Naive thymus-derived CD4-positive, alpha-beta T cell (primary cell): ENCODE data around the gene ACOT8. TPM values are rescaled to one million over a fixed set of nuclear protein-coding genes. Genes with fewer than 3 reads are reported as not detected.

Experiments used
- ATAC-seq: fragments of 150-1000 bp; cut with Tn5 transposase; 2 replicates; pipeline ENCODE4 v1.10.0; 2021; ENCODE audit warnings: mild to moderate bottlenecking, moderate library complexity
- CTCF ChIA-PET: fragments of 350-600 bp; sonication (Branson Sonifier 250); formaldehyde crosslinking; loops from one replicate; lab custom pipeline; 2021; ENCODE audit warnings: antibody characterized with exemption; lab: Charles Lee
- POLR2A ChIA-PET: fragments of 350-600 bp; sonication (Branson Sonifier 250); formaldehyde crosslinking; loops from one replicate; lab custom pipeline; 2021; ENCODE audit warnings: antibody characterized with exemption, inconsistent platforms; lab: Charles Lee
- DNase-seq, 9 donors: peaks; one replicate each; pipeline versions ENCODE4 v3.0.0 to v3.0.0-alpha.2; 2020 to 2022; ENCODE audit warnings: mixed read lengths in 1 of 9
- H3K27ac ChIP-seq: one replicate; pipeline ENCODE4 v1.7.0; 2013; ENCODE audit warnings: mild to moderate bottlenecking, low read depth, low read length, moderate library complexity
- H3K27me3 ChIP-seq, 2 donors: one replicate each; pipeline ENCODE4 v1.7.0; 2013; ENCODE audit warnings: low read length in 2 of 2, mild to moderate bottlenecking in 2 of 2, moderate library complexity in 2 of 2; ENCODE audit not compliant: control insufficient read depth in 2 of 2, insufficient read depth in 2 of 2
- H3K36me3 ChIP-seq, 3 experiments: 1 replicate in 2 of 3; 2 replicates in 1 of 3; pipeline ENCODE4 v1.7.0; 2013; ENCODE audit warnings: low read length in 3 of 3, mild to moderate bottlenecking in 3 of 3, moderate library complexity in 1 of 3; ENCODE audit not compliant: insufficient read depth in 3 of 3, control insufficient read depth in 2 of 3
- H3K4me1 ChIP-seq, 2 donors: one replicate each; pipeline ENCODE4 v1.7.0; 2013; ENCODE audit warnings: low read length in 2 of 2, mild to moderate bottlenecking in 2 of 2, moderate library complexity in 1 of 2; ENCODE audit not compliant: control insufficient read depth in 2 of 2, insufficient read depth in 2 of 2
- H3K4me3 ChIP-seq: 2 replicates; pipeline ENCODE4 v1.7.0; 2013; ENCODE audit warnings: mild to moderate bottlenecking, low read length
- H3K9me3 ChIP-seq, 3 experiments: 1 replicate in 2 of 3; 2 replicates in 1 of 3; pipeline ENCODE4 v1.7.0; 2013; ENCODE audit warnings: low read length in 3 of 3; ENCODE audit not compliant: control insufficient read depth in 2 of 3
- H3K27ac Mint-ChIP-seq, 9 donors: one replicate each; pipeline ENCODE4 v1.8.0; 2020 to 2022; ENCODE audit warnings: mixed read lengths in 9 of 9, mild to moderate bottlenecking in 8 of 9, moderate library complexity in 5 of 9, inconsistent platforms in 2 of 9
- H3K27me3 Mint-ChIP-seq, 5 donors: one replicate each; pipeline ENCODE4 v1.8.0; 2021 to 2022; ENCODE audit warnings: mixed read lengths in 5 of 5, mild to moderate bottlenecking in 1 of 5
- H3K36me3 Mint-ChIP-seq, 5 donors: one replicate each; pipeline ENCODE4 v1.8.0; 2020 to 2022; ENCODE audit warnings: mixed read lengths in 5 of 5, mild to moderate bottlenecking in 3 of 5, inconsistent platforms in 1 of 5
- H3K4me1 Mint-ChIP-seq, 7 donors: one replicate each; pipeline ENCODE4 v1.8.0; 2020 to 2022; ENCODE audit warnings: mixed read lengths in 7 of 7, mild to moderate bottlenecking in 3 of 7, inconsistent platforms in 1 of 7
- H3K4me3 Mint-ChIP-seq, 10 donors: one replicate each; pipeline ENCODE4 v1.8.0; 2020 to 2022; ENCODE audit warnings: mild to moderate bottlenecking in 10 of 10, mixed read lengths in 10 of 10, moderate library complexity in 6 of 10, inconsistent platforms in 2 of 10
- H3K9me3 Mint-ChIP-seq, 11 donors: one replicate each; pipeline ENCODE4 v1.8.0; 2020 to 2022; ENCODE audit warnings: mixed read lengths in 11 of 11, mild to moderate bottlenecking in 4 of 11, inconsistent platforms in 1 of 11, moderate library complexity in 1 of 11
- intact Hi-C, 2 donors: fragments of 100-400 bp; cut with micrococcal nuclease; formaldehyde crosslinking; loops; one replicate each; pipeline ENCODE4 v1.15.1; 2023
- polyA plus RNA-seq, 2 donors: library from polyadenylated mRNA; unstranded; fragments of 300-500 nt; fragmentation: Illumina TruSeq; gene quantifications; one replicate each; pipeline ENCODE4 v1.2.3, GENCODE V29; 2021
- total RNA-seq, 6 experiments: library from RNA in 5 of 6; stranded (reverse) in 5 of 6; gene quantifications; 1 replicate in 5 of 6; 2 replicates in 1 of 6; pipeline ENCODE4 v1.2.3 and lab custom pipeline; 2021 to 2026

Gene ACOT8
- total and polyA plus RNA-seq, 7 experiments from 2014 or later = 20.5 to 38.7 (median 33.8) TPM

GRCh38 chr20:45835825-45836224 is 21.4 kb downstream of the ACOT8 start:
- POLR2A ChIA-PET = no interaction called here
- ATAC-seq (no peak), DNase-seq (no peak)
- intact Hi-C loops = no loop called here
- CTCF ChIA-PET = no interaction called here
- H3K4me1 Mint-ChIP-seq = peaks cover 6 to 14% (median 9%) of the 10 kb centered on the region in 7 donors
- H3K27ac Mint-ChIP-seq = peak overlapping the region in 1 of 9 donors; percentile 67
- Histone ChIP-seq H3K4me1 (peaks cover 4 to 5% of the 10 kb centered on the region in 2 donors), H3K9me3 (no peaks in the 10 kb centered on the region), H3K4me3 (no peak overlapping the region), H3K27ac (no peak overlapping the region), H3K27me3 (no peaks in the 10 kb centered on the region), H3K36me3 (peaks cover 0 to 3% (median 0%) of the 10 kb centered on the region in 3 experiments)
- peak overlapping the region in 8 of 10 donors; percentile 10 to 66 (median 32) for H3K4me3 Mint-ChIP-seq
- peaks cover 0 to 2% (median 0%) of the 10 kb centered on the region in 5 donors for H3K36me3 Mint-ChIP-seq
- H3K9me3 Mint-ChIP-seq = no peaks in the 10 kb centered on the region
- H3K27me3 Mint-ChIP-seq = peaks cover 0 to 11% (median 0%) of the 10 kb centered on the region in 5 donors

- peaks cover 0 to 2% (median 0%) of the 10 kb centered on the region in 5 donors for H3K36me3 Mint-ChIP-seq
- no peak overlapping the region for H3K27ac ChIP-seq
- H3K4me3 ChIP-seq = no peak overlapping the region
- ATAC-seq = no peak
- no peaks in the 10 kb centered on the region for H3K27me3 ChIP-seq
- ChIA-PET POLR2A (no interaction called here), CTCF (no interaction called here)
- peak overlapping the region in 1 of 9 donors; percentile 9 for H3K27ac Mint-ChIP-seq
- no peaks in the 10 kb centered on the region for H3K9me3 ChIP-seq
- H3K27me3 Mint-ChIP-seq = peaks cover 0 to 16% (median 0%) of the 10 kb centered on the region in 5 donors
- peaks cover 6 to 14% (median 9%) of the 10 kb centered on the region in 7 donors for H3K4me1 Mint-ChIP-seq
- intact Hi-C loops = no loop called here
- H3K36me3 ChIP-seq = no peaks in the 10 kb centered on the region
- H3K4me3 Mint-ChIP-seq = peak overlapping the region in 9 of 10 donors; percentile 15 to 93 (median 65)
- peaks cover 4 to 5% of the 10 kb centered on the region in 2 donors for H3K4me1 ChIP-seq
- H3K9me3 Mint-ChIP-seq = no peaks in the 10 kb centered on the region
- DNase-seq = no peak
Measured at GRCh38 chr20:45835329-45835765, 21.8 kb downstream of the ACOT8 start.

- peaks cover 4 to 5% of the 10 kb centered on the region in 2 donors for H3K4me1 ChIP-seq
- no peak for DNase-seq
- H3K4me3 ChIP-seq = no peak overlapping the region
- Mint-ChIP-seq H3K27ac (peak overlapping the region in 2 of 9 donors; percentile 9 to 59), H3K36me3 (peaks cover 0 to 2% (median 0%) of the 10 kb centered on the region in 5 donors), H3K9me3 (no peaks in the 10 kb centered on the region), H3K4me1 (peaks cover 6 to 14% (median 9%) of the 10 kb centered on the region in 7 donors), H3K4me3 (peak overlapping the region; percentile 62 to 93 (median 66)), H3K27me3 (peaks cover 0 to 17% (median 0%) of the 10 kb centered on the region in 5 donors)
- H3K27me3 ChIP-seq = no peaks in the 10 kb centered on the region
- H3K9me3 ChIP-seq = no peaks in the 10 kb centered on the region
- no peaks in the 10 kb centered on the region for H3K36me3 ChIP-seq
- ChIA-PET CTCF (no interaction called here), POLR2A (interaction anchor here (0.9 to 1.2 kb wide), 3 partner anchors 11 to 46 kb away, joined by 3 to 5 read pairs (median 4); partner anchors contain the start of gene ZSWIM1)
- H3K27ac ChIP-seq = no peak overlapping the region
- intact Hi-C loops = loop anchor here in 1 of 2 donors (1.0 kb wide), 1 partner anchor 23 kb away; the partner anchor contains the start of genes ACOT8 and ZSWIM3
- ATAC-seq = no peak
Measured at GRCh38 chr20:45834797-45835161, 22.4 kb downstream of the ACOT8 start.

GRCh38 chr20:45833883-45834796 is 23.1 kb downstream of the ACOT8 start:
- Histone ChIP-seq H3K4me3 (peak overlapping the region; percentile 61), H3K36me3 (no peaks in the 10 kb centered on the region), H3K27ac (peak overlapping the region; percentile 59), H3K4me1 (peaks cover 4 to 5% of the 10 kb centered on the region in 2 donors), H3K9me3 (no peaks in the 10 kb centered on the region), H3K27me3 (no peaks in the 10 kb centered on the region)
- ATAC-seq (peak; percentile 74), DNase-seq (peak; percentile 28 to 65 (median 42))
- H3K9me3 Mint-ChIP-seq = no peaks in the 10 kb centered on the region
- H3K4me3 Mint-ChIP-seq = peak overlapping the region; percentile 62 to 95 (median 88)
- intact Hi-C loops = loop anchor here (1.0 kb wide), 2 partner anchors 22 to 23 kb away; partner anchors contain the start of genes ACOT8 (in 2 of the 2), ZSWIM3 (in 2 of the 2) and UBE2C (in 1 of the 2)
- H3K4me1 Mint-ChIP-seq = peaks cover 6 to 14% (median 9%) of the 10 kb centered on the region in 7 donors
- ChIA-PET POLR2A (interaction anchor here (0.9 to 1.2 kb wide), 4 partner anchors 10 to 47 kb away, joined by 3 to 5 read pairs (median 4); partner anchors contain the start of gene ZSWIM1), CTCF (interaction anchor here (1.0 kb wide), 1 partner anchor 10 kb away, joined by 3 read pairs; no protein-coding TSS in a partner anchor)
- peaks cover 0 to 2% (median 0%) of the 10 kb centered on the region in 5 donors for H3K36me3 Mint-ChIP-seq
- H3K27ac Mint-ChIP-seq = peak overlapping the region in 1 of 9 donors; percentile 59
- H3K27me3 Mint-ChIP-seq = peaks cover 0 to 17% (median 0%) of the 10 kb centered on the region in 5 donors

DNA sequence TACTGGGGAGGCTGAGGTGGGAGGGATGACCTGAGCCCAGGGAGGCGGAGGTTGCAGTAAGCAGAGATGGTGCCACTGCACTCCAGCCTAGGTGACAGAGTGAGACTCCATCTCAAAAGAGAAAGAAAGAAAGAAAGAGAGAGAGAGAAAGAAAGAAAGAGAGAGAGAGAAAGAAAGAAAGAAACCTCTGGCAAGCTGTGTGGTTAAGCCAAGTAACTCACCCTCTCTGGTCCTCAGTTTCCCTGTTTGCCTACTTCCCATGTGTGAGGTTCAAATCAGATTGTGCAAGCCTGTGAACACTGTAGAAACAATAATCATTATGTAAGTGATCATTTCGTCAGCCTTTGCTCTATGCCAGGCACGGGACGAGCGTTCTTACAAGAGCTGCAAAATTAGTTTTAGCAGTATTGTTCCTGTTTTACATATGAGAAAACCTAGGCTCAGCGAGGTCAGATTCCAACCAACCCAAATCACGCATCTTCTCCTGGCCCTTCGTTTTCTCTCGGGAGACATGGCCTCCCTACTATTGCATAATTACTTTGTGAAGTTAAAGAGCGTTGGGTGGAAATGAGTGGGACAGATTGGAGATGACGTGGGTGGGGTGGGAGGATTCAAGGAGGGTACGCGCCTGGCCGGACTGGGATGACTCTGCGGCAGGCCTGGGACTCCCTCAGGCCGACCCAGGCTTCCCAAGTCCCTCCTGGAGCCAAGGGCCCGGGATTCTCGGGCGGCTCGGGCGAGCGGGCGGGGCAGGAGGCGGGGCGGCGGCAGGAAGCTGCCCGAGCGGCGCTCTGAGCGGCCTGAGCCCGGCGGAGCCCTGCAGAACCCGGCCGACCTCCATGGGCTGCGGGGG is 23.9 kb downstream of the ACOT8 start, which contains the start of gene SNX21:
Gene SNX21, plus strand, starts transcription at position 770 of the 853 bp plus-strand sequence. CDS start 121 bp downstream, outside the sequence.
- Mint-ChIP-seq H3K27me3 (peaks cover 0 to 20% (median 0%) of the 10 kb centered on the region in 5 donors), H3K4me1 (peaks cover 6 to 14% (median 9%) of the 10 kb centered on the region in 7 donors), H3K4me3 (peak within 1 kb of the TSS; percentile 81 to 95 (median 88)), H3K27ac (peak within 1 kb of the TSS in 8 of 9 donors; percentile 26 to 90 (median 80)), H3K36me3 (peaks cover 0 to 2% (median 0%) of the 10 kb centered on the region in 5 donors), H3K9me3 (no peaks in the 10 kb centered on the region)
- peak; percentile 68 for ATAC-seq
- Histone ChIP-seq H3K9me3 (no peaks in the 10 kb centered on the region), H3K27ac (peak within 1 kb of the TSS; percentile 59), H3K4me1 (peaks cover 4 to 5% of the 10 kb centered on the region in 2 donors), H3K36me3 (no peaks in the 10 kb centered on the region), H3K4me3 (peak within 1 kb of the TSS; percentile 61), H3K27me3 (no peaks in the 10 kb centered on the region)
- POLR2A ChIA-PET = interaction anchor here (0.6 to 1.0 kb wide), 2 partner anchors 16 to 23 kb away, joined by 3 read pairs; no protein-coding TSS in a partner anchor
- intact Hi-C loops = loop anchor here in 1 of 2 donors (1.0 kb wide), 2 partner anchors 21 to 24 kb away; partner anchors contain the start of genes ACOT8, UBE2C and ZSWIM3
- CTCF ChIA-PET = interaction anchor here (1.0 kb wide), 1 partner anchor 9 kb away, joined by 3 read pairs; no protein-coding TSS in a partner anchor
- DNase-seq = peak in 6 of 9 donors; percentile 20 to 44 (median 22)
